Suprapubic skin (tissue), 3 donors: ENCODE data around the gene CCBE1.

Source experiments
- POLR2A ChIP-seq, 2 donors: fragments of 450-650 bp; IDR thresholded peaks; one replicate each; pipeline ENCODE4 v1.6.1; 2017; ENCODE audit warnings: antibody characterized with exemption in 2 of 2, mild to moderate bottlenecking in 2 of 2, moderate library complexity in 2 of 2
- TF ChIP-seq, protein P1 (sequence below), 2 donors: fragments of 200-600 bp in 1 of 2; fragments of 450-650 bp in 1 of 2; sonication (generic) in 1 of 2; IDR thresholded peaks; one replicate each; pipeline ENCODE4 v1.5.1; 2016 to 2019; ENCODE audit warnings: antibody characterized with exemption in 2 of 2, mild to moderate bottlenecking in 1 of 2, moderate library complexity in 1 of 2

GRCh38 chr18:59386909-59387686 is 310.1 kb downstream of the CCBE1 start:
- no peak for TF ChIP-seq POLR2A (IDR thresholded peaks at IDR 0.05)
- TF ChIP-seq, protein P1, sequence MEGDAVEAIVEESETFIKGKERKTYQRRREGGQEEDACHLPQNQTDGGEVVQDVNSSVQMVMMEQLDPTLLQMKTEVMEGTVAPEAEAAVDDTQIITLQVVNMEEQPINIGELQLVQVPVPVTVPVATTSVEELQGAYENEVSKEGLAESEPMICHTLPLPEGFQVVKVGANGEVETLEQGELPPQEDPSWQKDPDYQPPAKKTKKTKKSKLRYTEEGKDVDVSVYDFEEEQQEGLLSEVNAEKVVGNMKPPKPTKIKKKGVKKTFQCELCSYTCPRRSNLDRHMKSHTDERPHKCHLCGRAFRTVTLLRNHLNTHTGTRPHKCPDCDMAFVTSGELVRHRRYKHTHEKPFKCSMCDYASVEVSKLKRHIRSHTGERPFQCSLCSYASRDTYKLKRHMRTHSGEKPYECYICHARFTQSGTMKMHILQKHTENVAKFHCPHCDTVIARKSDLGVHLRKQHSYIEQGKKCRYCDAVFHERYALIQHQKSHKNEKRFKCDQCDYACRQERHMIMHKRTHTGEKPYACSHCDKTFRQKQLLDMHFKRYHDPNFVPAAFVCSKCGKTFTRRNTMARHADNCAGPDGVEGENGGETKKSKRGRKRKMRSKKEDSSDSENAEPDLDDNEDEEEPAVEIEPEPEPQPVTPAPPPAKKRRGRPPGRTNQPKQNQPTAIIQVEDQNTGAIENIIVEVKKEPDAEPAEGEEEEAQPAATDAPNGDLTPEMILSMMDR (IDR thresholded peaks at IDR 0.05) = no peak
